Measurements from ENCODE around the gene ZNF334.

ZNF334 gene

GRCh38 chr20:46552460-46553420 lies 39.4 kb upstream of the ZNF334 start:
- Histone ChIP-seq H3K9ac (ENCODE audit: low read depth, low read length) (peak overlapping the region; percentile 75; the same call in 1 of the 2 replicates), H3K4me3 (ENCODE audit: low read length) (peak overlapping the region; percentile 6; the same call in 1 of the 2 replicates), H3K36me3 (ENCODE audit: insufficient read depth, low read depth, low read length) (no peaks in the 10 kb centered on the region), H3K27ac (ENCODE audit: low read length) (peak overlapping the region; percentile 70), H3K9me3 (ENCODE audit: insufficient read depth, low read depth, low read length) (no peaks in the 10 kb centered on the region), H3K4me1 (ENCODE audit: insufficient read depth, low read length) (peaks cover 28% of the 10 kb centered on the region; the same call in 1 of the 2 replicates), H3K27me3 (ENCODE audit: insufficient read depth, low read length) (no peaks in the 10 kb centered on the region)

GRCh38 chr20:46551522-46552381 lies 38.4 kb upstream of the ZNF334 start:
- H3K4me1 ChIP-seq (ENCODE audit: insufficient read depth, low read length): peaks cover 27% of the 10 kb centered on the region; the same call in 1 of the 2 replicates
- H3K4me3 ChIP-seq (ENCODE audit: low read length): peak overlapping the region; percentile 6; the same call in 1 of the 2 replicates
- H3K27ac ChIP-seq (ENCODE audit: low read length): peak overlapping the region; percentile 70
- no peaks in the 10 kb centered on the region for H3K27me3 ChIP-seq (ENCODE audit: insufficient read depth, low read length)
- no peaks in the 10 kb centered on the region for H3K36me3 ChIP-seq (ENCODE audit: insufficient read depth, low read depth, low read length)
- H3K9ac ChIP-seq (ENCODE audit: low read depth, low read length): peak overlapping the region; percentile 75
- H3K9me3 ChIP-seq (ENCODE audit: insufficient read depth, low read depth, low read length): no peaks in the 10 kb centered on the region

GRCh38 chr20:46550461-46550860 lies 37.1 kb upstream of the ZNF334 start, which contains the start of gene OCSTAMP:
Gene OCSTAMP (minus strand): TSS chr20:46550654. CDS start chr20:46550560, 94 bp downstream.
- peak within 1 kb of the TSS; percentile 75; the same call in 1 of the 2 replicates for H3K9ac ChIP-seq (ENCODE audit: low read depth, low read length)
- no peaks in the 10 kb centered on the region for H3K27me3 ChIP-seq (ENCODE audit: insufficient read depth, low read length)
- no peak within 1 kb of the TSS for H3K4me3 ChIP-seq (ENCODE audit: low read length)
- no peaks in the 10 kb centered on the region for H3K36me3 ChIP-seq (ENCODE audit: insufficient read depth, low read depth, low read length)
- H3K9me3 ChIP-seq (ENCODE audit: insufficient read depth, low read depth, low read length): no peaks in the 10 kb centered on the region
- peak within 1 kb of the TSS; percentile 70 for H3K27ac ChIP-seq (ENCODE audit: low read length)
- peaks cover 24% of the 10 kb centered on the region; the same call in 1 of the 2 replicates for H3K4me1 ChIP-seq (ENCODE audit: insufficient read depth, low read length)

- no peak overlapping the region for H3K9ac ChIP-seq (ENCODE audit: low read depth, low read length)
- H3K27ac ChIP-seq (ENCODE audit: low read length): no peak overlapping the region
Observed at GRCh38 chr20:46549188-46549972, 36.0 kb upstream of the ZNF334 start.

GRCh38 chr20:46548688-46549087 lies 35.3 kb upstream of the ZNF334 start:
- Histone ChIP-seq H3K4me3 (ENCODE audit: low read length) (no peak overlapping the region), H3K27me3 (ENCODE audit: insufficient read depth, low read length) (no peaks in the 10 kb centered on the region), H3K27ac (ENCODE audit: low read length) (no peak overlapping the region), H3K9me3 (ENCODE audit: insufficient read depth, low read depth, low read length) (no peaks in the 10 kb centered on the region), H3K4me1 (ENCODE audit: insufficient read depth, low read length) (peaks cover 17% of the 10 kb centered on the region; the same call in 1 of the 2 replicates), H3K36me3 (ENCODE audit: insufficient read depth, low read depth, low read length) (no peaks in the 10 kb centered on the region), H3K9ac (ENCODE audit: low read depth, low read length) (no peak overlapping the region)

More at GRCh38 chr20:46549188-46549972, 36.0 kb upstream of the ZNF334 start:
- H3K9me3 ChIP-seq (ENCODE audit: insufficient read depth, low read depth, low read length): no peaks in the 10 kb centered on the region
- H3K4me1 ChIP-seq (ENCODE audit: insufficient read depth, low read length): peaks cover 17% of the 10 kb centered on the region; the same call in 1 of the 2 replicates
- no peak overlapping the region for H3K4me3 ChIP-seq (ENCODE audit: low read length)
- no peaks in the 10 kb centered on the region for H3K36me3 ChIP-seq (ENCODE audit: insufficient read depth, low read depth, low read length)
- H3K27me3 ChIP-seq (ENCODE audit: insufficient read depth, low read length): no peaks in the 10 kb centered on the region

- peaks cover 16% of the 10 kb centered on the region; the same call in 1 of the 2 replicates for H3K4me1 ChIP-seq (ENCODE audit: insufficient read depth, low read length)
- H3K4me3 ChIP-seq (ENCODE audit: low read length): no peak overlapping the region
- no peak overlapping the region for H3K9ac ChIP-seq (ENCODE audit: low read depth, low read length)
- no peaks in the 10 kb centered on the region for H3K9me3 ChIP-seq (ENCODE audit: insufficient read depth, low read depth, low read length)
- H3K27ac ChIP-seq (ENCODE audit: low read length): no peak overlapping the region
- no peaks in the 10 kb centered on the region for H3K27me3 ChIP-seq (ENCODE audit: insufficient read depth, low read length)
- H3K36me3 ChIP-seq (ENCODE audit: insufficient read depth, low read depth, low read length): no peaks in the 10 kb centered on the region
Observed at GRCh38 chr20:46547995-46548394, 34.6 kb upstream of the ZNF334 start.

- H3K4me1 ChIP-seq (ENCODE audit: insufficient read depth, low read length): peaks cover 6% of the 10 kb centered on the region; the same call in 1 of the 2 replicates
- H3K9me3 ChIP-seq (ENCODE audit: insufficient read depth, low read depth, low read length): no peaks in the 10 kb centered on the region
- no peak overlapping the region for H3K9ac ChIP-seq (ENCODE audit: low read depth, low read length)
- no peaks in the 10 kb centered on the region for H3K27me3 ChIP-seq (ENCODE audit: insufficient read depth, low read length)
- no peaks in the 10 kb centered on the region for H3K36me3 ChIP-seq (ENCODE audit: insufficient read depth, low read depth, low read length)
- no peak overlapping the region for H3K4me3 ChIP-seq (ENCODE audit: low read length)
- H3K27ac ChIP-seq (ENCODE audit: low read length): no peak overlapping the region
Observed at GRCh38 chr20:46546936-46547335, 33.6 kb upstream of the ZNF334 start.

- H3K9ac ChIP-seq (ENCODE audit: low read depth, low read length): no peak overlapping the region
- H3K27me3 ChIP-seq (ENCODE audit: insufficient read depth, low read length): no peaks in the 10 kb centered on the region
- H3K27ac ChIP-seq (ENCODE audit: low read length): no peak overlapping the region
- H3K36me3 ChIP-seq (ENCODE audit: insufficient read depth, low read depth, low read length): no peaks in the 10 kb centered on the region
- H3K4me1 ChIP-seq (ENCODE audit: insufficient read depth, low read length): no peaks in the 10 kb centered on the region; the same call in 1 of the 2 replicates
- no peak overlapping the region for H3K4me3 ChIP-seq (ENCODE audit: low read length)
- no peaks in the 10 kb centered on the region for H3K9me3 ChIP-seq (ENCODE audit: insufficient read depth, low read depth, low read length)
Observed at GRCh38 chr20:46546298-46546697, 32.9 kb upstream of the ZNF334 start.

GRCh38 chr20:46545827-46546138 lies 32.4 kb upstream of the ZNF334 start:
- H3K4me3 ChIP-seq (ENCODE audit: low read length): no peak overlapping the region
- H3K27ac ChIP-seq (ENCODE audit: low read length): no peak overlapping the region
- no peak overlapping the region for H3K9ac ChIP-seq (ENCODE audit: low read depth, low read length)
- H3K36me3 ChIP-seq (ENCODE audit: insufficient read depth, low read depth, low read length): no peaks in the 10 kb centered on the region
- H3K4me1 ChIP-seq (ENCODE audit: insufficient read depth, low read length): no peaks in the 10 kb centered on the region
- H3K27me3 ChIP-seq (ENCODE audit: insufficient read depth, low read length): no peaks in the 10 kb centered on the region
- no peaks in the 10 kb centered on the region for H3K9me3 ChIP-seq (ENCODE audit: insufficient read depth, low read depth, low read length)

- Histone ChIP-seq H3K27ac (ENCODE audit: low read length) (no peak overlapping the region), H3K9ac (ENCODE audit: low read depth, low read length) (no peak overlapping the region), H3K4me3 (ENCODE audit: low read length) (no peak overlapping the region), H3K27me3 (ENCODE audit: insufficient read depth, low read length) (no peaks in the 10 kb centered on the region), H3K9me3 (ENCODE audit: insufficient read depth, low read depth, low read length) (no peaks in the 10 kb centered on the region), H3K36me3 (ENCODE audit: insufficient read depth, low read depth, low read length) (no peaks in the 10 kb centered on the region), H3K4me1 (ENCODE audit: insufficient read depth, low read length) (no peaks in the 10 kb centered on the region)
Observed at GRCh38 chr20:46545077-46545826, 31.9 kb upstream of the ZNF334 start.
